Large intestine (tissue), 3 donors: ENCODE results near the gene NT5C3A. TPM values are rescaled to one million over a fixed set of nuclear protein-coding genes. Genes with fewer than 3 reads are reported as not detected.

ENCODE experiments used
- DNase-seq, 2 donors: peaks; one replicate each; pipeline versions ENCODE4 v3.0.0 to v3.0.0-alpha.2; 2013
- H3K27ac ChIP-seq: one replicate; pipeline ENCODE4 v1.5.1; 2013; ENCODE audit warnings: low read length
- H3K27me3 ChIP-seq: 2 replicates; pipeline ENCODE4 v1.6.1; 2013; ENCODE audit warnings: low read length; ENCODE audit not compliant: control insufficient read depth, insufficient read depth
- H3K36me3 ChIP-seq: 2 replicates; pipeline ENCODE4 v1.6.1; 2013; ENCODE audit warnings: low read length; ENCODE audit not compliant: control insufficient read depth, insufficient read depth
- H3K4me1 ChIP-seq: one replicate; pipeline ENCODE4 v1.6.1; 2013; ENCODE audit warnings: low read length; ENCODE audit not compliant: control insufficient read depth, insufficient read depth
- H3K4me3 ChIP-seq: one replicate; pipeline ENCODE4 v1.5.1; 2013; ENCODE audit warnings: low read length
- H3K9me3 ChIP-seq: one replicate; pipeline ENCODE4 v1.6.1; 2013; ENCODE audit warnings: mild to moderate bottlenecking, low read depth, low read length, moderate library complexity; ENCODE audit not compliant: control insufficient read depth
- WGBS: methylation state at CpG from one replicate; pipeline ENCODE4 v1.1.5; 2013; ENCODE audit warnings: low lambda C conversion rate; ENCODE audit not compliant: insufficient coverage; 5-methylcytosine and 5-hydroxymethylcytosine counted together
- polyA plus RNA-seq: library from polyadenylated mRNA; unstranded; fragments of 120-200 nt; gene quantifications from one replicate; pipeline ENCODE4 v1.2.1, GENCODE V29; 2013

Gene NT5C3A
- polyA plus RNA-seq, 1 donor: 84.6 TPM

- H3K4me1 ChIP-seq: peaks cover 2% of the 10 kb centered on the region
- no peak for DNase-seq
- H3K4me3 ChIP-seq: peak overlapping the region; percentile 62
- H3K36me3 ChIP-seq: no peaks in the 10 kb centered on the region
- no peaks in the 10 kb centered on the region for H3K27me3 ChIP-seq
- peak overlapping the region; percentile 98 for H3K27ac ChIP-seq
- WGBS: 0% methylated on average over 3 of the region's 8 CpGs
- peaks cover 7% of the 10 kb centered on the region for H3K9me3 ChIP-seq
Observed at GRCh38 chr7:33061282-33061937, 1.2 kb downstream of the NT5C3A start.

GRCh38 chr7:33059635-33060034 lies 2.9 kb downstream of the NT5C3A start:
- Histone ChIP-seq H3K4me3 (no peak overlapping the region), H3K36me3 (no peaks in the 10 kb centered on the region), H3K9me3 (no peaks in the 10 kb centered on the region), H3K4me1 (peaks cover 2% of the 10 kb centered on the region), H3K27me3 (no peaks in the 10 kb centered on the region), H3K27ac (no peak overlapping the region)
- WGBS: 45% methylated on average over 3 of the region's 4 CpGs
- no peak for DNase-seq

- no CpG with 5 or more reads among the region's 5 CpGs for WGBS
- no peak overlapping the region for H3K4me3 ChIP-seq
- DNase-seq: peak in 1 of 2 donors; percentile 53
- H3K27ac ChIP-seq: no peak overlapping the region
- no peaks in the 10 kb centered on the region for H3K36me3 ChIP-seq
- no peaks in the 10 kb centered on the region for H3K9me3 ChIP-seq
- no peaks in the 10 kb centered on the region for H3K27me3 ChIP-seq
- H3K4me1 ChIP-seq: no peaks in the 10 kb centered on the region
Observed at GRCh38 chr7:33055158-33055557, 7.4 kb downstream of the NT5C3A start.

GRCh38 chr7:33054261-33054964 lies 8.2 kb downstream of the NT5C3A start:
- H3K4me3 ChIP-seq: no peak overlapping the region
- no peak overlapping the region for H3K27ac ChIP-seq
- DNase-seq: no peak
- H3K36me3 ChIP-seq: no peaks in the 10 kb centered on the region
- no peaks in the 10 kb centered on the region for H3K27me3 ChIP-seq
- H3K9me3 ChIP-seq: no peaks in the 10 kb centered on the region
- WGBS: no CpG with 5 or more reads among the region's 2 CpGs
- H3K4me1 ChIP-seq: no peaks in the 10 kb centered on the region

GRCh38 chr7:33053721-33054120 lies 8.9 kb downstream of the NT5C3A start:
- no peaks in the 10 kb centered on the region for H3K4me1 ChIP-seq
- H3K4me3 ChIP-seq: no peak overlapping the region
- H3K27ac ChIP-seq: no peak overlapping the region
- no peaks in the 10 kb centered on the region for H3K9me3 ChIP-seq
- H3K27me3 ChIP-seq: no peaks in the 10 kb centered on the region
- DNase-seq: no peak
- no peaks in the 10 kb centered on the region for H3K36me3 ChIP-seq
- no CpG with 5 or more reads among the region's 1 CpG for WGBS

GRCh38 chr7:33050535-33051318 lies 11.8 kb downstream of the NT5C3A start:
- no peak overlapping the region for H3K4me3 ChIP-seq
- H3K27ac ChIP-seq: peak overlapping the region; percentile 44
- H3K4me1 ChIP-seq: no peaks in the 10 kb centered on the region
- DNase-seq: peak in 1 of 2 donors; percentile 72
- H3K27me3 ChIP-seq: no peaks in the 10 kb centered on the region
- WGBS: 13% methylated on average over 1 of the region's 1 CpG
- no peaks in the 10 kb centered on the region for H3K36me3 ChIP-seq
- no peaks in the 10 kb centered on the region for H3K9me3 ChIP-seq

GRCh38 chr7:33048704-33049103 lies 13.9 kb downstream of the NT5C3A start:
- no peak for DNase-seq
- Histone ChIP-seq H3K4me3 (no peak overlapping the region), H3K9me3 (no peaks in the 10 kb centered on the region), H3K4me1 (peaks cover 4% of the 10 kb centered on the region), H3K27ac (no peak overlapping the region), H3K27me3 (no peaks in the 10 kb centered on the region), H3K36me3 (no peaks in the 10 kb centered on the region)
- WGBS: no CpG with 5 or more reads among the region's 1 CpG

GRCh38 chr7:33048257-33048656 lies 14.3 kb downstream of the NT5C3A start:
- DNase-seq: no peak
- no peaks in the 10 kb centered on the region for H3K27me3 ChIP-seq
- no CpG with 5 or more reads among the region's 3 CpGs for WGBS
- H3K4me3 ChIP-seq: no peak overlapping the region
- H3K27ac ChIP-seq: no peak overlapping the region
- no peaks in the 10 kb centered on the region for H3K36me3 ChIP-seq
- H3K9me3 ChIP-seq: no peaks in the 10 kb centered on the region
- H3K4me1 ChIP-seq: peaks cover 9% of the 10 kb centered on the region

- no peaks in the 10 kb centered on the region for H3K27me3 ChIP-seq
- peaks cover 23% of the 10 kb centered on the region for H3K4me1 ChIP-seq
- no peaks in the 10 kb centered on the region for H3K36me3 ChIP-seq
- H3K27ac ChIP-seq: peak overlapping the region; percentile 82
- H3K9me3 ChIP-seq: no peaks in the 10 kb centered on the region
- 0% methylated on average over 1 of the region's 2 CpGs for WGBS
- H3K4me3 ChIP-seq: no peak overlapping the region
- peak in 1 of 2 donors; percentile 43 for DNase-seq
Observed at GRCh38 chr7:33044986-33045385, 17.6 kb downstream of the NT5C3A start.

- Histone ChIP-seq H3K9me3 (no peaks in the 10 kb centered on the region), H3K4me1 (peaks cover 23% of the 10 kb centered on the region)
- DNase-seq: peak; percentile 81 to 93
Observed at GRCh38 chr7:33044401-33044718, 18.2 kb downstream of the NT5C3A start.

More at GRCh38 chr7:33044401-33044718, 18.2 kb downstream of the NT5C3A start:
- Histone ChIP-seq H3K36me3 (no peaks in the 10 kb centered on the region), H3K27ac (peak overlapping the region; percentile 82), H3K27me3 (no peaks in the 10 kb centered on the region), H3K4me3 (peak overlapping the region; percentile 36)
- WGBS: 29% methylated on average over 2 of the region's 3 CpGs
